ENCODE results near the gene DIRAS1.

GRCh38 chr19:2765376-2765775 is 44.2 kb upstream of the DIRAS1 start:
- TF ChIP-seq CTCF (conservative IDR thresholded peaks at IDR 0.05 in 1 of 2, IDR thresholded peaks at IDR 0.05 in 1 of 2; ENCODE audit: extremely low read depth in 1 of 2, insufficient read depth in 1 of 2, low read depth in 1 of 2, low read length in 2 of 2) = no peak
- no peak for TF ChIP-seq EZH2 (IDR thresholded peaks at IDR 0.05; ENCODE audit: borderline replicate concordance, low read length)
